Measurements from ENCODE around the gene GRM7.

Gene GRM7

DNA sequence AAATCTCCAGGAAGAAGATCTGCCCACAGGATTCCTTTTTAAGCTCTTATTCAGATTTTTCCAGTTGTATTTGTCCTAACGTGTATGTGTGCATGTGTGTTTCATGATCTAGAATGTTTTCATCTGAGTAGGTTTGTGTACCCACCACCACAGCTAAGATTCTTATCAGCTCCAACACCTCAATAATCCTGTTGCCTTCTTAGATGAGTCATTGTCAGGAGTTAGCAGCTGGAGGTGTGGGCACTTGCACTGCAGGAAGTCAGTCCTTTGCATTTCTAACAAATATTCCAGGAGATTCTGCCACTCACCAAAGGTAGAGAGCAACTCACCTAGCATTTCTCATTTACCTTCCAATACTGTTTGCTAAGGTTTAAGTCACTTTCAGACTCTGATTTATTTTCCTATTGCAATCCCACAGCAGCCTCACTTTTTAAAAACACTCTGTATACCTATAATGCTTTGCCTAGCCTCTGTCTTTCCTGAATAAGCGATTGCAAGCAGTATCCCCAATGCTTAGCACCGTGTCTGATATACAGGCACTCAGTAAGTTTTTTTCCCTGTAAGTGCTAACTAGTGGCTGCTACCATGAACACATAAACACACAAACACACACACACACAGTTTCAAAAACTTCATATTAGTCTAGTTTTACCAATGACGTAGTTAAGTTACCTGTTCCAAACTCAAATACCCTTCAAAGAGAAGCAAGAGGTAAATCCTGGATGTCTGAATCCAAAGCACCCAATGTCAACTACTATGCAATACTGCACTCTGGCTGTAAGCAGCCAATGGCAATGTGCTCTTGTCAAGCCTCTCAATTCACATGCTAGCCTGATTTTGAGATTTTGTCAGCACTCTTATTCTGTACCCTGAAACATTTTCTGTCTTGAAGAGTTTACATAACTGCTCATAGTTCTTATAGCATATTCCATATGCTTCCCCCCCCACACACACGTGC lies 927.2 kb downstream of the GRM7 start:
- H3K9me3 ChIP-seq (ENCODE audit: severe bottlenecking), result no peaks in the 10 kb centered on the region
- H3K36me3 ChIP-seq (ENCODE audit: low read depth), result no peaks in the 10 kb centered on the region
- no peaks in the 10 kb centered on the region for H3K4me1 ChIP-seq (ENCODE audit: insufficient read depth, poor library complexity, severe bottlenecking)
- ATAC-seq (ENCODE audit: low read depth), result no peak
- H3K27ac ChIP-seq (ENCODE audit: poor library complexity, severe bottlenecking), result no peak overlapping the region
- DNase-seq (ENCODE audit: low spot score), result no peak
- TF ChIP-seq, protein P1, sequence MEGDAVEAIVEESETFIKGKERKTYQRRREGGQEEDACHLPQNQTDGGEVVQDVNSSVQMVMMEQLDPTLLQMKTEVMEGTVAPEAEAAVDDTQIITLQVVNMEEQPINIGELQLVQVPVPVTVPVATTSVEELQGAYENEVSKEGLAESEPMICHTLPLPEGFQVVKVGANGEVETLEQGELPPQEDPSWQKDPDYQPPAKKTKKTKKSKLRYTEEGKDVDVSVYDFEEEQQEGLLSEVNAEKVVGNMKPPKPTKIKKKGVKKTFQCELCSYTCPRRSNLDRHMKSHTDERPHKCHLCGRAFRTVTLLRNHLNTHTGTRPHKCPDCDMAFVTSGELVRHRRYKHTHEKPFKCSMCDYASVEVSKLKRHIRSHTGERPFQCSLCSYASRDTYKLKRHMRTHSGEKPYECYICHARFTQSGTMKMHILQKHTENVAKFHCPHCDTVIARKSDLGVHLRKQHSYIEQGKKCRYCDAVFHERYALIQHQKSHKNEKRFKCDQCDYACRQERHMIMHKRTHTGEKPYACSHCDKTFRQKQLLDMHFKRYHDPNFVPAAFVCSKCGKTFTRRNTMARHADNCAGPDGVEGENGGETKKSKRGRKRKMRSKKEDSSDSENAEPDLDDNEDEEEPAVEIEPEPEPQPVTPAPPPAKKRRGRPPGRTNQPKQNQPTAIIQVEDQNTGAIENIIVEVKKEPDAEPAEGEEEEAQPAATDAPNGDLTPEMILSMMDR (IDR thresholded peaks at IDR 0.05; ENCODE audit: poor library complexity, severe bottlenecking), result no peak
- no peak overlapping the region for H3K4me3 ChIP-seq (ENCODE audit: severe bottlenecking)
- H3K27me3 ChIP-seq (ENCODE audit: insufficient read depth, poor library complexity, severe bottlenecking), result no peaks in the 10 kb centered on the region

DNA sequence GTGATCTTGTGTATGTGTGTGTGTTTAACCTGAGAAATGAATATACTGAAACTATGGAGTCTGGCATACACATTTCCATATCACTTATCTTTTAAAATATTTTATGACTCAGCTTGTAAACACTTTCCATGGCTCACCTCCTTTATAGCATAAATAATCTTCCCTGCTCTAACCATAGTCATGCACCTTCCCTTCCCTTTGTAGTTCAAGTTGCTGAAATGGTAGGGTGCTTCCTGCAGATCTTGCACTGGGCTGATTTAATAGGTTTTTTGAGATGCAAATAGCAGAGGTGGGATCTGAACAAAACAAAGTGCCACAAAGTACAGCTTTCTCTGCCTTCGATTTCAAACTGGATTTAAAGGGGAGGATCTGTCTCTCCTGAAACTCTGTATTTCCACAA lies 928.0 kb downstream of the GRM7 start:
- Histone ChIP-seq H3K36me3 (ENCODE audit: low read depth) (no peaks in the 10 kb centered on the region), H3K27me3 (ENCODE audit: insufficient read depth, poor library complexity, severe bottlenecking) (no peaks in the 10 kb centered on the region), H3K27ac (ENCODE audit: poor library complexity, severe bottlenecking) (no peak overlapping the region), H3K9me3 (ENCODE audit: severe bottlenecking) (no peaks in the 10 kb centered on the region), H3K4me3 (ENCODE audit: severe bottlenecking) (no peak overlapping the region), H3K4me1 (ENCODE audit: insufficient read depth, poor library complexity, severe bottlenecking) (no peaks in the 10 kb centered on the region)
- ATAC-seq (ENCODE audit: low read depth) (no peak), DNase-seq (ENCODE audit: low spot score) (no peak)
- TF ChIP-seq, protein P1 (IDR thresholded peaks at IDR 0.05; ENCODE audit: poor library complexity, severe bottlenecking), result no peak

DNA sequence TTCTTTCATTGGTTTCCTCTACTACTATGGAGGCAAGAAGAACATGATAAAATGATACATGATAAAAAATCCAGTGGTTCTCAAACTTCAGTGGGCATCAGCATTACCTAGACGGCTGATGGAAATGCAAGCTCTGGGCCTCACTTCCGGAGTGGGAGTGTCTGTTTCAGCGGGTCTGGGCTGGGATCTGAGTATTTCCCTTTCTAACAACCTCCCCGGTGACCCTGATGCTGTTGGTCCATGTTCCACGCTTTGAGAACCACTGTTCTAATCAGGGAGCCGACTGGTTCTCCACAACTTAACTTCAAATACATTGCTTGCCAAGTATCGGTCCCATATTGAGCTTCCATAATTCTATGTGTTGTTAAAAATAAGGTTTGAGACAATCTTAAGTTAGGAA lies 928.4 kb downstream of the GRM7 start:
- DNase-seq (ENCODE audit: low spot score), result no peak
- Histone ChIP-seq H3K4me1 (ENCODE audit: insufficient read depth, poor library complexity, severe bottlenecking) (no peaks in the 10 kb centered on the region), H3K4me3 (ENCODE audit: severe bottlenecking) (no peak overlapping the region), H3K36me3 (ENCODE audit: low read depth) (no peaks in the 10 kb centered on the region), H3K27ac (ENCODE audit: poor library complexity, severe bottlenecking) (no peak overlapping the region), H3K27me3 (ENCODE audit: insufficient read depth, poor library complexity, severe bottlenecking) (no peaks in the 10 kb centered on the region), H3K9me3 (ENCODE audit: severe bottlenecking) (no peaks in the 10 kb centered on the region)
- TF ChIP-seq, protein P1 (IDR thresholded peaks at IDR 0.05; ENCODE audit: poor library complexity, severe bottlenecking), result no peak
- no peak for ATAC-seq (ENCODE audit: low read depth)

DNA sequence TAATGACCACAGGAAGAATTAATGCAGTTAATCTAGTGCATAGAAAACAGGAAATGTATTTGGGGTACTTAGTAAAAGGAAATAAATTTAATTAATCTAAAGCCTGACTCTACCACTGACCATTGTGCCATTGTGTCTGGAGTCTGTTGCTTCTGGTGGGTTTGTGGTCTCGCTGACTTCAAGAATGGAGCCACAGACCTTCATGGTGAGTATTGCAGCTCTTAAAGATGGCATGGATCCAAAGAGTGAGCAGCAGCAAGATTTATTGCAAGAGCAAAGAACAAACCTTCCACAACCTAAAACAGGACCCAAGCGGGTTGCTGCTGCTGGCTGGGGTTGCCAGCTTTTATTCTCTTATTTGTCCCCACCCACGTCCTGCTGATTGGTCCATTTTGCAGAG lies 929.2 kb downstream of the GRM7 start:
- Histone ChIP-seq H3K36me3 (ENCODE audit: low read depth) (no peaks in the 10 kb centered on the region), H3K4me3 (ENCODE audit: severe bottlenecking) (no peak overlapping the region), H3K4me1 (ENCODE audit: insufficient read depth, poor library complexity, severe bottlenecking) (no peaks in the 10 kb centered on the region), H3K9me3 (ENCODE audit: severe bottlenecking) (no peaks in the 10 kb centered on the region), H3K27me3 (ENCODE audit: insufficient read depth, poor library complexity, severe bottlenecking) (no peaks in the 10 kb centered on the region), H3K27ac (ENCODE audit: poor library complexity, severe bottlenecking) (no peak overlapping the region)
- TF ChIP-seq, protein P1 (IDR thresholded peaks at IDR 0.05; ENCODE audit: poor library complexity, severe bottlenecking), result no peak
- no peak for ATAC-seq (ENCODE audit: low read depth)
- DNase-seq (ENCODE audit: low spot score), result no peak

Data from RWPE2 (cell line).